GM12878 (cell line): ENCODE measurements around the gene FIG4. TPM values are rescaled to one million over a fixed set of nuclear protein-coding genes. Genes with fewer than 3 reads are reported as not detected.

Experiments
- ATF7 ChIP-seq: fragments of 450-650 bp; IDR thresholded peaks from 2 replicates; pipeline ENCODE4 v1.6.1; 2016; ENCODE audit warnings: low read depth, mild to moderate bottlenecking
- CHD1 ChIP-seq: IDR thresholded peaks from 2 replicates; pipeline ENCODE4 v1.6.1; 2012; ENCODE audit warnings: low read depth, low read length, improper control_type of control experiment
- IKZF1 ChIP-seq: fragments of 450-650 bp; conservative IDR thresholded peaks from 2 replicates; pipeline ENCODE4 v1.6.1; 2017; ENCODE audit warnings: antibody characterized with exemption, mild to moderate bottlenecking
- IKZF2 ChIP-seq, 2 experiments: fragments of 450-650 bp; IDR thresholded peaks; 2 replicates each; pipeline ENCODE4 v1.6.1; 2017; ENCODE audit warnings: mild to moderate bottlenecking in 2 of 2, moderate library complexity in 2 of 2
- NFXL1 ChIP-seq: fragments of 450-650 bp; IDR thresholded peaks from 2 replicates; pipeline ENCODE4 v1.6.1; 2017; ENCODE audit warnings: antibody characterized with exemption, mild to moderate bottlenecking, borderline replicate concordance
- NFYA ChIP-seq: IDR thresholded peaks from 2 replicates; pipeline ENCODE4 v1.6.1; 2011; ENCODE audit warnings: low read depth, mild to moderate bottlenecking, low read length, improper control_type of control experiment, borderline replicate concordance
- NR2C1 ChIP-seq: fragments of 450-650 bp; IDR thresholded peaks from 2 replicates; pipeline ENCODE4 v1.6.1; 2017; ENCODE audit warnings: antibody characterized with exemption, mild to moderate bottlenecking, moderate library complexity
- RAD21 ChIP-seq: IDR thresholded peaks from 2 replicates; pipeline ENCODE4 v1.6.1; 2011; ENCODE audit warnings: mild to moderate bottlenecking, low read depth, low read length, moderate library complexity; ENCODE audit not compliant: insufficient read depth
- RB1 ChIP-seq: fragments of 450-650 bp; formaldehyde crosslinking; IDR thresholded peaks from 2 replicates; pipeline ENCODE4 v1.6.1; 2017; ENCODE audit warnings: mild to moderate bottlenecking, borderline replicate concordance
- SMAD5 ChIP-seq: IDR thresholded peaks from 2 replicates; pipeline ENCODE4 v1.6.1; 2016; ENCODE audit warnings: antibody characterized with exemption, low read depth
- SPI1 ChIP-seq: IDR thresholded peaks from 2 replicates; pipeline ENCODE4 v1.6.1; 2011; ENCODE audit warnings: low read depth, mild to moderate bottlenecking, low read length, moderate library complexity, borderline replicate concordance; ENCODE audit not compliant: insufficient read depth
- SREBF1 ChIP-seq: IDR thresholded peaks from 2 replicates; pipeline ENCODE4 v1.6.1; 2012; ENCODE audit warnings: mild to moderate bottlenecking, low read length
- SUPT20H ChIP-seq: IDR thresholded peaks from 2 replicates; pipeline ENCODE4 v1.6.1; 2011; ENCODE audit warnings: low read depth, mild to moderate bottlenecking, low read length, moderate library complexity, borderline replicate concordance; ENCODE audit not compliant: control insufficient read depth
- TCF12 ChIP-seq: IDR thresholded peaks from 2 replicates; pipeline ENCODE4 v1.6.1; 2011; ENCODE audit warnings: low read depth, mild to moderate bottlenecking, low read length
- YY1 ChIP-seq: IDR thresholded peaks from 2 replicates; pipeline ENCODE4 v1.6.1; 2011; ENCODE audit warnings: low read depth, mild to moderate bottlenecking, low read length
- ZNF622 ChIP-seq: fragments of 450-650 bp; IDR thresholded peaks from 2 replicates; pipeline ENCODE4 v1.6.1; 2017; ENCODE audit warnings: mild to moderate bottlenecking, inconsistent platforms
- ZNF687 ChIP-seq: fragments of 450-650 bp; IDR thresholded peaks from 2 replicates; pipeline ENCODE4 v1.6.1; 2017; ENCODE audit warnings: mild to moderate bottlenecking, moderate library complexity
- ZSCAN29 ChIP-seq: fragments of 450-650 bp; IDR thresholded peaks from 2 replicates; pipeline ENCODE4 v1.6.1; 2017; ENCODE audit warnings: mild to moderate bottlenecking, moderate library complexity
- polyA plus RNA-seq, 11 experiments: library from polyadenylated mRNA; depleted of rRNA in 4 of 11; unstranded in 6 of 11; stranded (reverse) in 5 of 11; fragments of >200 nt; fragmentation: Nextera tagmentation in 4 of 11; fragmentation: Illumina TruSeq in 1 of 11; extraction: Ambion mirVana in 4 of 11; extraction: Trizol in 1 of 11; gene quantifications; 1 replicate in 1 of 11; 2 replicates in 10 of 11; pipeline versions ENCODE4 v1.2.1 to v1.2.3, GENCODE V29; 2011 to 2016; ENCODE audit warnings: inconsistent platforms in 2 of 11, missing spikeins in 2 of 11, low read depth in 1 of 11
- total RNA-seq, 4 experiments: library from RNA; depleted of rRNA in 3 of 4; stranded (reverse); fragments of >200 nt in 3 of 4; fragmentation: Illumina TruSeq in 1 of 4; extraction: Trizol in 1 of 4; gene quantifications; 2 replicates each; pipeline versions ENCODE4 v1.2.1 to v1.2.3, GENCODE V29; 2013 to 2021
- TF ChIP-seq, protein P1 (sequence below): fragments of 450-650 bp; IDR thresholded peaks from 2 replicates; pipeline ENCODE4 v1.6.1; 2016; ENCODE audit warnings: mild to moderate bottlenecking
- TF ChIP-seq, protein P2 (sequence below): fragments of 450-650 bp; IDR thresholded peaks from 2 replicates; pipeline ENCODE4 v1.6.1; 2017; ENCODE audit warnings: mild to moderate bottlenecking, low read depth, inconsistent platforms; ENCODE audit not compliant: poor library complexity, severe bottlenecking
- TF ChIP-seq, protein P3 (sequence below): fragments of 450-650 bp; conservative IDR thresholded peaks from 2 replicates; pipeline ENCODE4 v1.6.1; 2017; ENCODE audit warnings: mild to moderate bottlenecking, moderate library complexity

FIG4 gene
- total and polyA plus RNA-seq, 10 of the 15 experiments (the other 5 are each of a cell fraction or from before 2014, with no cell fraction given): 3.8 to 23.2 (median 11.8) TPM

DNA sequence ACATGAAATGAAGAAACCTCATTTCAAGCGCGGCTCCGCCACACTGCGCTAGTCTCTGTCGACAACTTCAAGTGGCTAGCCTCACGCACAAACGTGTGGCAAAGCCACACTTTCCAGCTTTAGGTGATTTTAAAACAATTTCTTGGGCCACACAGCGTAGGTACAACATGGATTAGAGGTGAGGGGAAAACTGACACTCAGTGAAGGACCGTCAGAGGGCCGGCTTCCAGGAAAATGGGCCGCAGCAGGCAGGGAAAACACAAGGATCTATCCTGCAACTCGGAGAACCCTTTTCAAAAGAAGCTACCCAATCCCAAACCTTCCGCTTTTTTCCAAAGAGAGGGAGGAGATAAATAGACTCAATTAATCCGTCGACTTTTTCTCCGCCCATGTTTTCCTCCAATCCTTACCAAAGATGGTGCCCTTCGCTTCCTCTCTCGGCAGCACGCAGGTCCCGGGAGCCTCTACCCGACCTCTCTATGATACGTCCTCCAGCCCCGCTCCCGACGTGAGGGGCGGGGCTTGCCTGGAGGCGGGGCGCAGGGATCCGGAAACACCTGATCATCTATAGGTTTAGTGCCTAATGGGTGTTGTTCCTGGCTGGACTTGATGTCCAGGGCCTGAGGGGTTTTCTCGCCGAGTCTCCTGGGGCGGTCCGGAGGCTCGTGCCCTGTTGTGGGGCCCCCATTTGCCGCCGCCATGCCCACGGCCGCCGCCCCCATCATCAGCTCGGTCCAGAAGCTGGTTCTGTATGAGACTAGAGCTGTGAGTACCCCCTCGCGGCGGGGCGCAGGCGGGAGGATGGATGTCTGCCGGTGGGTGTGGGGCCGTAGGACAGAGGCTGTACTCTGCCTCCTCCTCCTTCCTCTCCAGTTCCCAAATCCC, at the start of gene FIG4, which contains the start of gene AK9 (continued):
- TF ChIP-seq ZNF687 (no peak), IKZF2 (IDR thresholded peaks at IDR 0.05) (peak; percentile 32 to 36; a peak in 2 of 4 replicates), SREBF1 (no peak), NFYA (no peak), ZNF622 (no peak), RB1 (no peak), NR2C1 (peak; percentile 64), CHD1 (no peak), RAD21 (peak; percentile 17; the same call in 1 of the 2 replicates), TCF12 (no peak), ZSCAN29 (no peak), SPI1 (peak; percentile 48; the same call in 1 of the 2 replicates), SMAD5 (0 out of 2 replicates have a peak, but pooled peaks have one; percentile 18), NFXL1 (no peak), IKZF1 (peak; percentile 85), YY1 (peak; percentile 98), ATF7 (0 out of 2 replicates have a peak, but pooled peaks have one; percentile 14), SUPT20H (no peak)
- TF ChIP-seq, protein P1, sequence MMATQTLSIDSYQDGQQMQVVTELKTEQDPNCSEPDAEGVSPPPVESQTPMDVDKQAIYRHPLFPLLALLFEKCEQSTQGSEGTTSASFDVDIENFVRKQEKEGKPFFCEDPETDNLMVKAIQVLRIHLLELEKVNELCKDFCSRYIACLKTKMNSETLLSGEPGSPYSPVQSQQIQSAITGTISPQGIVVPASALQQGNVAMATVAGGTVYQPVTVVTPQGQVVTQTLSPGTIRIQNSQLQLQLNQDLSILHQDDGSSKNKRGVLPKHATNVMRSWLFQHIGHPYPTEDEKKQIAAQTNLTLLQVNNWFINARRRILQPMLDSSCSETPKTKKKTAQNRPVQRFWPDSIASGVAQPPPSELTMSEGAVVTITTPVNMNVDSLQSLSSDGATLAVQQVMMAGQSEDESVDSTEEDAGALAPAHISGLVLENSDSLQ: peak; percentile 37; the same call in 1 of the 2 replicates
- TF ChIP-seq, protein P2, sequence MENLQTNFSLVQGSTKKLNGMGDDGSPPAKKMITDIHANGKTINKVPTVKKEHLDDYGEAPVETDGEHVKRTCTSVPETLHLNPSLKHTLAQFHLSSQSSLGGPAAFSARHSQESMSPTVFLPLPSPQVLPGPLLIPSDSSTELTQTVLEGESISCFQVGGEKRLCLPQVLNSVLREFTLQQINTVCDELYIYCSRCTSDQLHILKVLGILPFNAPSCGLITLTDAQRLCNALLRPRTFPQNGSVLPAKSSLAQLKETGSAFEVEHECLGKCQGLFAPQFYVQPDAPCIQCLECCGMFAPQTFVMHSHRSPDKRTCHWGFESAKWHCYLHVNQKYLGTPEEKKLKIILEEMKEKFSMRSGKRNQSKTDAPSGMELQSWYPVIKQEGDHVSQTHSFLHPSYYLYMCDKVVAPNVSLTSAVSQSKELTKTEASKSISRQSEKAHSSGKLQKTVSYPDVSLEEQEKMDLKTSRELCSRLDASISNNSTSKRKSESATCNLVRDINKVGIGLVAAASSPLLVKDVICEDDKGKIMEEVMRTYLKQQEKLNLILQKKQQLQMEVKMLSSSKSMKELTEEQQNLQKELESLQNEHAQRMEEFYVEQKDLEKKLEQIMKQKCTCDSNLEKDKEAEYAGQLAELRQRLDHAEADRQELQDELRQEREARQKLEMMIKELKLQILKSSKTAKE: peak; percentile 55
- TF ChIP-seq, protein P3, sequence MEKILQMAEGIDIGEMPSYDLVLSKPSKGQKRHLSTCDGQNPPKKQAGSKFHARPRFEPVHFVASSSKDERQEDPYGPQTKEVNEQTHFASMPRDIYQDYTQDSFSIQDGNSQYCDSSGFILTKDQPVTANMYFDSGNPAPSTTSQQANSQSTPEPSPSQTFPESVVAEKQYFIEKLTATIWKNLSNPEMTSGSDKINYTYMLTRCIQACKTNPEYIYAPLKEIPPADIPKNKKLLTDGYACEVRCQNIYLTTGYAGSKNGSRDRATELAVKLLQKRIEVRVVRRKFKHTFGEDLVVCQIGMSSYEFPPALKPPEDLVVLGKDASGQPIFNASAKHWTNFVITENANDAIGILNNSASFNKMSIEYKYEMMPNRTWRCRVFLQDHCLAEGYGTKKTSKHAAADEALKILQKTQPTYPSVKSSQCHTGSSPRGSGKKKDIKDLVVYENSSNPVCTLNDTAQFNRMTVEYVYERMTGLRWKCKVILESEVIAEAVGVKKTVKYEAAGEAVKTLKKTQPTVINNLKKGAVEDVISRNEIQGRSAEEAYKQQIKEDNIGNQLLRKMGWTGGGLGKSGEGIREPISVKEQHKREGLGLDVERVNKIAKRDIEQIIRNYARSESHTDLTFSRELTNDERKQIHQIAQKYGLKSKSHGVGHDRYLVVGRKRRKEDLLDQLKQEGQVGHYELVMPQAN: peak; percentile 60
